ENCODE data around the gene MTARC1. TPM values are rescaled to one million over a fixed set of nuclear protein-coding genes. Genes with fewer than 3 reads are reported as not detected.

The MTARC1 gene
- total and polyA plus RNA-seq, 9 of the 15 experiments (the other 6 are each of a cell fraction or from before 2014, with no cell fraction given): 0.07 to 0.14 (median 0.11) TPM; not detected in 6

DNA sequence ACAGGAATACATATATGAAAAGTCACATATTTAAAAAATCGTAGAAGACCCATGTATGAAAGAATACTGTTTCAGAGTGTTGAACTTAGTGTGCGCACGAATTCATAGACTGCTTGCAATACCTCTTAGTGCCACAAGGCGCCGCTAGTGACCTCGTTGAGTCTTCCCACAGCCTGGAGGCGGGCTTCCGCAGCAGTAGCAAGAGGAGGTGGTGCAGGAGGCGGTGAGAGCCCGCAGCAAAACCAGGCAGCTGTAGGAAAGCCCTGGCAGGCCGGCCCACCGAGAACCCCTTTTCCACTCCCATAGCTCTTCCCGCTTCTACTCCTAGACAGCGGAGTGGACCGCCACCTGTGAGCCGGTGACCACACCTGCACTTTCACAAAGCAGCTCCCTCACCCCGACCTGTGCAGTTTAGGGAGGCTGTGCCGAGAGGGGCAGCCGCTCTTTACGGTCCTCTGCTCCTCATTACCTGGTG is 23.5 kb downstream of the MTARC1 start (continued):
- TF ChIP-seq, protein P1, sequence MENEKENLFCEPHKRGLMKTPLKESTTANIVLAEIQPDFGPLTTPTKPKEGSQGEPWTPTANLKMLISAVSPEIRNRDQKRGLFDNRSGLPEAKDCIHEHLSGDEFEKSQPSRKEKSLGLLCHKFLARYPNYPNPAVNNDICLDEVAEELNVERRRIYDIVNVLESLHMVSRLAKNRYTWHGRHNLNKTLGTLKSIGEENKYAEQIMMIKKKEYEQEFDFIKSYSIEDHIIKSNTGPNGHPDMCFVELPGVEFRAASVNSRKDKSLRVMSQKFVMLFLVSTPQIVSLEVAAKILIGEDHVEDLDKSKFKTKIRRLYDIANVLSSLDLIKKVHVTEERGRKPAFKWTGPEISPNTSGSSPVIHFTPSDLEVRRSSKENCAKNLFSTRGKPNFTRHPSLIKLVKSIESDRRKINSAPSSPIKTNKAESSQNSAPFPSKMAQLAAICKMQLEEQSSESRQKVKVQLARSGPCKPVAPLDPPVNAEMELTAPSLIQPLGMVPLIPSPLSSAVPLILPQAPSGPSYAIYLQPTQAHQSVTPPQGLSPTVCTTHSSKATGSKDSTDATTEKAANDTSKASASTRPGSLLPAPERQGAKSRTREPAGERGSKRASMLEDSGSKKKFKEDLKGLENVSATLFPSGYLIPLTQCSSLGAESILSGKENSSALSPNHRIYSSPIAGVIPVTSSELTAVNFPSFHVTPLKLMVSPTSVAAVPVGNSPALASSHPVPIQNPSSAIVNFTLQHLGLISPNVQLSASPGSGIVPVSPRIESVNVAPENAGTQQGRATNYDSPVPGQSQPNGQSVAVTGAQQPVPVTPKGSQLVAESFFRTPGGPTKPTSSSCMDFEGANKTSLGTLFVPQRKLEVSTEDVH (IDR thresholded peaks at IDR 0.05; ENCODE audit: low read depth, partially characterized antibody): no peak
- TF ChIP-seq, protein P2, sequence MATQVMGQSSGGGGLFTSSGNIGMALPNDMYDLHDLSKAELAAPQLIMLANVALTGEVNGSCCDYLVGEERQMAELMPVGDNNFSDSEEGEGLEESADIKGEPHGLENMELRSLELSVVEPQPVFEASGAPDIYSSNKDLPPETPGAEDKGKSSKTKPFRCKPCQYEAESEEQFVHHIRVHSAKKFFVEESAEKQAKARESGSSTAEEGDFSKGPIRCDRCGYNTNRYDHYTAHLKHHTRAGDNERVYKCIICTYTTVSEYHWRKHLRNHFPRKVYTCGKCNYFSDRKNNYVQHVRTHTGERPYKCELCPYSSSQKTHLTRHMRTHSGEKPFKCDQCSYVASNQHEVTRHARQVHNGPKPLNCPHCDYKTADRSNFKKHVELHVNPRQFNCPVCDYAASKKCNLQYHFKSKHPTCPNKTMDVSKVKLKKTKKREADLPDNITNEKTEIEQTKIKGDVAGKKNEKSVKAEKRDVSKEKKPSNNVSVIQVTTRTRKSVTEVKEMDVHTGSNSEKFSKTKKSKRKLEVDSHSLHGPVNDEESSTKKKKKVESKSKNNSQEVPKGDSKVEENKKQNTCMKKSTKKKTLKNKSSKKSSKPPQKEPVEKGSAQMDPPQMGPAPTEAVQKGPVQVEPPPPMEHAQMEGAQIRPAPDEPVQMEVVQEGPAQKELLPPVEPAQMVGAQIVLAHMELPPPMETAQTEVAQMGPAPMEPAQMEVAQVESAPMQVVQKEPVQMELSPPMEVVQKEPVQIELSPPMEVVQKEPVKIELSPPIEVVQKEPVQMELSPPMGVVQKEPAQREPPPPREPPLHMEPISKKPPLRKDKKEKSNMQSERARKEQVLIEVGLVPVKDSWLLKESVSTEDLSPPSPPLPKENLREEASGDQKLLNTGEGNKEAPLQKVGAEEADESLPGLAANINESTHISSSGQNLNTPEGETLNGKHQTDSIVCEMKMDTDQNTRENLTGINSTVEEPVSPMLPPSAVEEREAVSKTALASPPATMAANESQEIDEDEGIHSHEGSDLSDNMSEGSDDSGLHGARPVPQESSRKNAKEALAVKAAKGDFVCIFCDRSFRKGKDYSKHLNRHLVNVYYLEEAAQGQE (IDR thresholded peaks at IDR 0.05; ENCODE audit: borderline replicate concordance): peak; percentile 66; the same call in 1 of the 2 replicates
- TF ChIP-seq, protein P2 (CRISPR knock-in tag; IDR thresholded peaks at IDR 0.05; ENCODE audit: low read depth): no peak
- TF ChIP-seq SNAPC5 (CRISPR knock-in tag; IDR thresholded peaks at IDR 0.05): no peak
- TF ChIP-seq SMC3 (conservative IDR thresholded peaks at IDR 0.05; ENCODE audit: insufficient read depth, low read depth, low read length): peak; percentile 74
- TF ChIP-seq GATAD2B (IDR thresholded peaks at IDR 0.05; ENCODE audit: borderline replicate concordance): no peak
- TF ChIP-seq ZNF695 (CRISPR knock-in tag; IDR thresholded peaks at IDR 0.05): no peak
- TF ChIP-seq, protein P3, sequence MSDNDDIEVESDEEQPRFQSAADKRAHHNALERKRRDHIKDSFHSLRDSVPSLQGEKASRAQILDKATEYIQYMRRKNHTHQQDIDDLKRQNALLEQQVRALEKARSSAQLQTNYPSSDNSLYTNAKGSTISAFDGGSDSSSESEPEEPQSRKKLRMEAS (CRISPR knock-in tag; IDR thresholded peaks at IDR 0.05): no peak
- no peak for TF ChIP-seq XRCC3 (IDR thresholded peaks at IDR 0.05)
- no peak for TF ChIP-seq ASH1L (IDR thresholded peaks at IDR 0.05; ENCODE audit: borderline replicate concordance, low read depth, partially characterized antibody)
- 0 out of 3 replicates have a peak, but pooled peaks of 1 of the 2 experiments have one; percentile 38 for TF ChIP-seq CBX3 (IDR thresholded peaks at IDR 0.05; ENCODE audit: borderline replicate concordance in 1 of 2, low read length in 2 of 2)
- TF ChIP-seq ZNF41 (CRISPR knock-in tag; conservative IDR thresholded peaks at IDR 0.05): no peak
- no peak for TF ChIP-seq ZNF12 (CRISPR knock-in tag; IDR thresholded peaks at IDR 0.05)
